Nephron (organoid): ENCODE measurements around the gene ANO2.

Experiments used
- H3K27ac Mint-ChIP-seq, 3 experiments: 2 replicates each; pipeline ENCODE4 v1.8.0; 2020; ENCODE audit warnings: mixed read lengths in 3 of 3, mild to moderate bottlenecking in 2 of 3, moderate library complexity in 1 of 3
- H3K27me3 Mint-ChIP-seq: 2 replicates; pipeline ENCODE4 v1.8.0; 2021; ENCODE audit warnings: low read depth, mild to moderate bottlenecking, moderate library complexity, mixed read lengths
- H3K36me3 Mint-ChIP-seq: 2 replicates; pipeline ENCODE4 v1.8.0; 2020; ENCODE audit warnings: low read depth, mixed read lengths
- H3K4me1 Mint-ChIP-seq: 2 replicates; pipeline ENCODE4 v1.8.0; 2020; ENCODE audit warnings: mixed read lengths
- H3K4me3 Mint-ChIP-seq, 3 experiments: 2 replicates each; pipeline ENCODE4 v1.8.0; 2020; ENCODE audit warnings: mild to moderate bottlenecking in 3 of 3, mixed read lengths in 3 of 3, moderate library complexity in 2 of 3
- H3K9me3 Mint-ChIP-seq: 2 replicates; pipeline ENCODE4 v1.8.0; 2020; ENCODE audit warnings: mixed read lengths
- CTCF ChIP-seq, 3 experiments: fragments of 200-600 bp; sonication (generic); IDR thresholded peaks; one replicate each; pipeline ENCODE4 v1.5.0; 2021; ENCODE audit warnings: antibody characterized with exemption in 3 of 3; ENCODE audit not compliant: unreplicated experiment in 3 of 3

The ANO2 gene

GRCh38 chr12:5520037-5520436, 425.0 kb downstream of the ANO2 start:
- Mint-ChIP-seq H3K4me1 (peaks cover 32% of the 10 kb centered on the region), H3K27ac (no peak overlapping the region), H3K36me3 (no peaks in the 10 kb centered on the region), H3K4me3 (no peak overlapping the region), H3K27me3 (peaks cover 16% of the 10 kb centered on the region), H3K9me3 (no peaks in the 10 kb centered on the region)
- TF ChIP-seq CTCF (IDR thresholded peaks at IDR 0.05; ENCODE audit: unreplicated experiment in 3 of 3): no peak

GRCh38 chr12:5518584-5519365, 426.3 kb downstream of the ANO2 start:
- Mint-ChIP-seq H3K27ac (no peak overlapping the region), H3K4me1 (peaks cover 39% of the 10 kb centered on the region), H3K36me3 (no peaks in the 10 kb centered on the region), H3K9me3 (no peaks in the 10 kb centered on the region), H3K4me3 (no peak overlapping the region), H3K27me3 (peaks cover 7% of the 10 kb centered on the region)
- TF ChIP-seq CTCF (IDR thresholded peaks at IDR 0.05; ENCODE audit: unreplicated experiment in 3 of 3): no peak

GRCh38 chr12:5516371-5517241, 428.5 kb downstream of the ANO2 start:
- Mint-ChIP-seq H3K27me3 (peaks cover 6% of the 10 kb centered on the region), H3K36me3 (no peaks in the 10 kb centered on the region), H3K4me1 (peaks cover 47% of the 10 kb centered on the region), H3K4me3 (no peak overlapping the region), H3K27ac (peak overlapping the region in 2 of 3 experiments; percentile 54 to 66), H3K9me3 (no peaks in the 10 kb centered on the region)
- no peak for TF ChIP-seq CTCF (IDR thresholded peaks at IDR 0.05; ENCODE audit: unreplicated experiment in 3 of 3)

- Mint-ChIP-seq H3K27ac (no peak overlapping the region), H3K36me3 (no peaks in the 10 kb centered on the region), H3K4me1 (peaks cover 56% of the 10 kb centered on the region), H3K27me3 (peaks cover 7% of the 10 kb centered on the region), H3K4me3 (no peak overlapping the region), H3K9me3 (no peaks in the 10 kb centered on the region)
- no peak for TF ChIP-seq CTCF (IDR thresholded peaks at IDR 0.05; ENCODE audit: unreplicated experiment in 3 of 3)
Measured at GRCh38 chr12:5515458-5515857, 429.6 kb downstream of the ANO2 start.

- TF ChIP-seq CTCF (IDR thresholded peaks at IDR 0.05; ENCODE audit: unreplicated experiment in 3 of 3): no peak
- Mint-ChIP-seq H3K36me3 (no peaks in the 10 kb centered on the region), H3K4me3 (no peak overlapping the region), H3K27ac (no peak overlapping the region), H3K9me3 (no peaks in the 10 kb centered on the region), H3K27me3 (peaks cover 7% of the 10 kb centered on the region), H3K4me1 (peaks cover 58% of the 10 kb centered on the region)
Measured at GRCh38 chr12:5514545-5514944, 430.5 kb downstream of the ANO2 start.
